ENCODE results near the gene AWAT2.
A peak's percentile ranks its signal among the peaks of the same experiment; 100 is the strongest.

Gene AWAT2

DNA sequence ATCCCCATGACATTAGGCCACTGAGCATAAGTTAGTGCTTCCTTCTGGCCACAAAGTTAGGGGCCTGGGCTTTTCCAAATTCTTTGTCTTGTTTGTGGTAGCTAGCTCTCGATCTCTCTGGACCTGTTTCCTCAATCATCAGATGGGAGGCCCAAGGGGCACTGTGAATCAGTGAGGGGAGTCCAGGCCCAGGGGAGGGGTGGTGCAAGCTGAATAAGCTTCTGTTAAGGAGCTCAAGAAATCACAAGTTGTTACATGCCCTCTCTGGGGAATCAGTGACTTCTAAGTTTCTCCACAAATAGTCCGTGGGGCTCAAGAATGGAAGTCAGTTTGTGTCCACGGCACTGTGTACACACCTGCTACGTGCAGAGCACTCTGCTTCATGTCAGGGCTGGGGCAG is 15.1 kb downstream of the AWAT2 start:
- no peak overlapping the region for H2BK120ac ChIP-seq (ENCODE audit: insufficient read depth, low read length, poor library complexity)
- H3K27ac ChIP-seq (ENCODE audit: low read depth, low read length), result no peak overlapping the region
- no peak overlapping the region for H4K8ac ChIP-seq (ENCODE audit: low read depth, low read length)
- H2AK5ac ChIP-seq (ENCODE audit: low read length), result no peak overlapping the region
- H3K4me2 ChIP-seq (ENCODE audit: low read length), result no peak overlapping the region
- no peak overlapping the region for H2AFZ ChIP-seq (ENCODE audit: insufficient read depth, low read length, poor library complexity)
- DNase-seq, result no peak
- H2BK5ac ChIP-seq (ENCODE audit: low read depth, low read length, poor library complexity), result no peak overlapping the region
- H3K4me3 ChIP-seq (ENCODE audit: low read depth, low read length), result no peak overlapping the region
- no peak overlapping the region for H3K9ac ChIP-seq (ENCODE audit: low read length)
- H4K12ac ChIP-seq (ENCODE audit: low read depth, low read length), result no peak overlapping the region
- H2BK12ac ChIP-seq (ENCODE audit: low read length), result no peak overlapping the region
- H3K23ac ChIP-seq (ENCODE audit: low read length), result no peak overlapping the region
- no peaks in the 10 kb centered on the region for H3K79me2 ChIP-seq (ENCODE audit: control insufficient read depth, insufficient read depth, low read length, poor library complexity)
- no CpG with 5 or more reads among the region's 4 CpGs for WGBS (ENCODE audit: extremely low coverage, insufficient coverage, insufficient read length)
- H3K18ac ChIP-seq (ENCODE audit: low read length), result no peak overlapping the region
- H3K36me3 ChIP-seq (ENCODE audit: control insufficient read depth in 1 of 2, insufficient read depth in 2 of 2, low read length in 2 of 2), result no peaks in the 10 kb centered on the region
- H3K4me1 ChIP-seq (ENCODE audit: control insufficient read depth in 1 of 2, insufficient read depth in 2 of 2, low read length in 2 of 2), result no peaks in the 10 kb centered on the region
- H3K27me3 ChIP-seq (ENCODE audit: insufficient read depth, low read length), result no peaks in the 10 kb centered on the region
- no peak overlapping the region for H3K14ac ChIP-seq (ENCODE audit: low read length)
- H3K9me3 ChIP-seq (ENCODE audit: insufficient read depth, low read depth, low read length), result no peaks in the 10 kb centered on the region
- H3K79me1 ChIP-seq (ENCODE audit: low read length), result no peaks in the 10 kb centered on the region
- no peak overlapping the region for H4K91ac ChIP-seq (ENCODE audit: low read depth, low read length)
- no peak overlapping the region for H3K4ac ChIP-seq (ENCODE audit: low read depth, low read length)

DNA sequence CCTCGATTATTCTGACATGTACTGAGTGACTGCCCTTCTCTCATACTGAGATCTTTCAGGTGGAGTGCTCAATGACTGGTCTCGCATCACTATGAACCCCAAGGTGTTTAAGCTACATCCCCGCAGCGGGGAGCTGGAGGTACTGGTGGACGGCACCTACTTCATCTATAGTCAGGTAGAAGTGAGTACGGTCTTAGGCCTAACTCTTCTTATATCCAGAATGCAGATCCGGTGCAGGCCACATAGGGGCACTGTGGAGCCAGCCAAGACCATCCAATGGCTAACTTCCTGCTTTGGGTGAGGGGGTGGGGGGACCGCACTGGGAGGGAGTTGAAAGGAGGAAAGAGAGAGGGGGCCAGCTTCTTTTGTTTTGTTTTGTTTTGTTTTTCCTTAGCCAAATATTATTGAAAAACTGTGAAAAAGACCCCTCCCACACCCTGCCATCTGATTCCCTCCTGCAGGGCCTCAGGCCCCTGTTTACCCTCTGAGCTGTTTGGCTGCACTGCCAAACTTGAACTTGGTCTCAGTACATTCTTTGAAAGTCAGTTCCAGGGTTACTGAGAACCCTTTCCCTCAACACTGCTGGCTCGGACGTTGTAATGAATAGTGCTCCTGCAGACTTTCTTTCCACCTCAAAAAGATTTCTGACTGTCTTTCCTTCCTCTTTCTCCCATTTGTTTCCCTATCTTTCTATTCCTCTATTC is 16.2 kb downstream of the AWAT2 start:
- no CpG with 5 or more reads among the region's 10 CpGs for WGBS (ENCODE audit: extremely low coverage, insufficient coverage, insufficient read length)
- H4K91ac ChIP-seq (ENCODE audit: low read depth, low read length), result no peak overlapping the region
- no peak overlapping the region for H3K4me3 ChIP-seq (ENCODE audit: low read depth, low read length)
- H3K27ac ChIP-seq (ENCODE audit: low read depth, low read length), result no peak overlapping the region
- H2BK12ac ChIP-seq (ENCODE audit: low read length), result no peak overlapping the region
- H3K79me2 ChIP-seq (ENCODE audit: control insufficient read depth, insufficient read depth, low read length, poor library complexity), result no peaks in the 10 kb centered on the region
- no peak overlapping the region for H3K23ac ChIP-seq (ENCODE audit: low read length)
- H3K18ac ChIP-seq (ENCODE audit: low read length), result no peak overlapping the region
- no peak overlapping the region for H2AFZ ChIP-seq (ENCODE audit: insufficient read depth, low read length, poor library complexity)
- no peak overlapping the region for H4K8ac ChIP-seq (ENCODE audit: low read depth, low read length)
- no peaks in the 10 kb centered on the region for H3K79me1 ChIP-seq (ENCODE audit: low read length)
- no peak overlapping the region for H3K4ac ChIP-seq (ENCODE audit: low read depth, low read length)
- H3K4me1 ChIP-seq (ENCODE audit: control insufficient read depth in 1 of 2, insufficient read depth in 2 of 2, low read length in 2 of 2), result no peaks in the 10 kb centered on the region
- H3K4me2 ChIP-seq (ENCODE audit: low read length), result no peak overlapping the region
- no peak overlapping the region for H2BK5ac ChIP-seq (ENCODE audit: low read depth, low read length, poor library complexity)
- no peaks in the 10 kb centered on the region for H3K9me3 ChIP-seq (ENCODE audit: insufficient read depth, low read depth, low read length)
- no peak overlapping the region for H4K12ac ChIP-seq (ENCODE audit: low read depth, low read length)
- no peaks in the 10 kb centered on the region for H3K36me3 ChIP-seq (ENCODE audit: control insufficient read depth in 1 of 2, insufficient read depth in 2 of 2, low read length in 2 of 2)
- H3K14ac ChIP-seq (ENCODE audit: low read length), result no peak overlapping the region
- no peak overlapping the region for H3K9ac ChIP-seq (ENCODE audit: low read length)
- H2AK5ac ChIP-seq (ENCODE audit: low read length), result no peak overlapping the region
- H3K27me3 ChIP-seq (ENCODE audit: insufficient read depth, low read length), result no peaks in the 10 kb centered on the region
- peak in 1 of 2 donors; percentile 34 for DNase-seq
- H2BK120ac ChIP-seq (ENCODE audit: insufficient read depth, low read length, poor library complexity), result no peak overlapping the region

DNA sequence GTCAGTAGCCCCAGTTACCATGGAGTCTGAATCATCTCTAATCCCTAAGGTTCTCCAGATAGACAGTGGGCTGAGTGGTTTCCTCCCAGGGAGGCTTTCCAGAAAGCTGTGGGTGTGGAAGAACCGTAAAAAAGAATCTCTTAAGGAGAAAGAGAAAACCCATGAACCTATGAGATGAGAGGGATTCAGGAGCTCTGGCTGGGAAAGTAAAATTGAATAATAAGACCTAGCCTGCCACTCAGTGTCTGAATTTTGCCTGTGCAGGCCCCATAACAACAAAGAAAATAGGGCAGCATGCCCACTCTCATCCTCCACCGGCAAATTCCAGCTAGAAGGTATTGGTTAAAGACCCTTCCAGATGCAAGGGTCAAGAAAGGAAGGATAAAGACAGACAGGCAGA is 16.9 kb downstream of the AWAT2 start:
- Histone ChIP-seq H3K79me1 (ENCODE audit: low read length) (no peaks in the 10 kb centered on the region), H3K36me3 (ENCODE audit: control insufficient read depth in 1 of 2, insufficient read depth in 2 of 2, low read length in 2 of 2) (no peaks in the 10 kb centered on the region), H3K23ac (ENCODE audit: low read length) (no peak overlapping the region), H2BK5ac (ENCODE audit: low read depth, low read length, poor library complexity) (no peak overlapping the region), H4K12ac (ENCODE audit: low read depth, low read length) (no peak overlapping the region), H2AK5ac (ENCODE audit: low read length) (no peak overlapping the region), H3K27ac (ENCODE audit: low read depth, low read length) (no peak overlapping the region), H3K18ac (ENCODE audit: low read length) (no peak overlapping the region), H3K4me3 (ENCODE audit: low read depth, low read length) (no peak overlapping the region), H4K91ac (ENCODE audit: low read depth, low read length) (no peak overlapping the region), H3K4me1 (ENCODE audit: control insufficient read depth in 1 of 2, insufficient read depth in 2 of 2, low read length in 2 of 2) (no peaks in the 10 kb centered on the region), H2BK120ac (ENCODE audit: insufficient read depth, low read length, poor library complexity) (no peak overlapping the region), H2AFZ (ENCODE audit: insufficient read depth, low read length, poor library complexity) (no peak overlapping the region), H3K4ac (ENCODE audit: low read depth, low read length) (no peak overlapping the region), H3K9me3 (ENCODE audit: insufficient read depth, low read depth, low read length) (no peaks in the 10 kb centered on the region), H3K27me3 (ENCODE audit: insufficient read depth, low read length) (no peaks in the 10 kb centered on the region), H2BK12ac (ENCODE audit: low read length) (no peak overlapping the region), H3K79me2 (ENCODE audit: control insufficient read depth, insufficient read depth, low read length, poor library complexity) (no peaks in the 10 kb centered on the region), H4K8ac (ENCODE audit: low read depth, low read length) (no peak overlapping the region), H3K4me2 (ENCODE audit: low read length) (no peak overlapping the region), H3K9ac (ENCODE audit: low read length) (no peak overlapping the region), H3K14ac (ENCODE audit: low read length) (no peak overlapping the region)
- no CpG with 5 or more reads among the region's 2 CpGs for WGBS (ENCODE audit: extremely low coverage, insufficient coverage, insufficient read length)
- DNase-seq, result no peak

DNA sequence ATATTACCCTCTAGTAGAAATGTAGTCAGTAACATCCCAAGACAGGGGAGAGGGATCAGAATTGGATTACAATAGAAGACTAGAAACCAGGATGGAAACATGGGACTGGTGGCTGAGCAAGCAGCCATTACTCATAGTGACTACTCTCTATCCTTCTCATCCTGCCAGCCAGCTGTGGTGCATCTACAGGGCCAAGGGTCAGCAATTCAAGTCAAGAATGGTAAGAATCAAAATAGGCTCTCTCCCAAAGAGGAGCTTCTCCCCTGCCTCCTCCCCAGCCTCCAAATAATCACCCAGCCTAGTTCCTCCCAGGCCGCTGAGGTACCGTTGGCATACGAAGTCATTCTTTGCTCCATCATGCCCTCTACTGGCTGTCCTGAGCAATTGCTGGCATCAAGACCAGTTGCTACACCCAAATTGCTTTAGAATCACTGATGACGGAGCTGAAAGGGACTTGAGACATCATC is 19.4 kb downstream of the AWAT2 start:
- no peak overlapping the region for H2BK120ac ChIP-seq (ENCODE audit: insufficient read depth, low read length, poor library complexity)
- no peak overlapping the region for H4K8ac ChIP-seq (ENCODE audit: low read depth, low read length)
- H3K4me2 ChIP-seq (ENCODE audit: low read length), result no peak overlapping the region
- H3K27me3 ChIP-seq (ENCODE audit: insufficient read depth, low read length), result no peaks in the 10 kb centered on the region
- H3K27ac ChIP-seq (ENCODE audit: low read depth, low read length), result no peak overlapping the region
- no peaks in the 10 kb centered on the region for H3K4me1 ChIP-seq (ENCODE audit: control insufficient read depth in 1 of 2, insufficient read depth in 2 of 2, low read length in 2 of 2)
- no peak overlapping the region for H3K4me3 ChIP-seq (ENCODE audit: low read depth, low read length)
- no peak overlapping the region for H2BK12ac ChIP-seq (ENCODE audit: low read length)
- H2AFZ ChIP-seq (ENCODE audit: insufficient read depth, low read length, poor library complexity), result no peak overlapping the region
- H3K4ac ChIP-seq (ENCODE audit: low read depth, low read length), result no peak overlapping the region
- no peaks in the 10 kb centered on the region for H3K79me1 ChIP-seq (ENCODE audit: low read length)
- no peaks in the 10 kb centered on the region for H3K9me3 ChIP-seq (ENCODE audit: insufficient read depth, low read depth, low read length)
- no peaks in the 10 kb centered on the region for H3K36me3 ChIP-seq (ENCODE audit: control insufficient read depth in 1 of 2, insufficient read depth in 2 of 2, low read length in 2 of 2)
- H3K79me2 ChIP-seq (ENCODE audit: control insufficient read depth, insufficient read depth, low read length, poor library complexity), result no peaks in the 10 kb centered on the region
- no peak overlapping the region for H3K9ac ChIP-seq (ENCODE audit: low read length)
- H3K23ac ChIP-seq (ENCODE audit: low read length), result no peak overlapping the region
- DNase-seq, result peak; percentile 24 to 61
- no peak overlapping the region for H3K14ac ChIP-seq (ENCODE audit: low read length)
- no CpG with 5 or more reads among the region's 4 CpGs for WGBS (ENCODE audit: extremely low coverage, insufficient coverage, insufficient read length)
- H2BK5ac ChIP-seq (ENCODE audit: low read depth, low read length, poor library complexity), result no peak overlapping the region
- H4K12ac ChIP-seq (ENCODE audit: low read depth, low read length), result no peak overlapping the region
- no peak overlapping the region for H4K91ac ChIP-seq (ENCODE audit: low read depth, low read length)
- no peak overlapping the region for H3K18ac ChIP-seq (ENCODE audit: low read length)
- no peak overlapping the region for H2AK5ac ChIP-seq (ENCODE audit: low read length)

Measured in trophoblast cell (in vitro differentiated cells and primary cell).